Measurements from ENCODE around the gene JAZF1. TPM values are rescaled to one million over a fixed set of nuclear protein-coding genes. Genes with fewer than 3 reads are reported as not detected.

The JAZF1 gene
- total RNA-seq, 1 donor from 2014 or later: 29.4 TPM

GRCh38 chr7:27966219-27966780, 214.3 kb downstream of the JAZF1 start:
- no peaks in the 10 kb centered on the region for H3K27me3 ChIP-seq (ENCODE audit: low read depth)
- no peaks in the 10 kb centered on the region for H3K9me3 ChIP-seq (replicated peaks)
- no peaks in the 10 kb centered on the region for H3K36me3 ChIP-seq
- H3K4me3 ChIP-seq: no peak overlapping the region
- no peak for DNase-seq
- intact Hi-C loops (cut with micrococcal nuclease): no loop called here
- H3K27ac ChIP-seq (replicated peaks): no peak overlapping the region
- H3K4me1 ChIP-seq: peaks cover 18% of the 10 kb centered on the region
- TF ChIP-seq, protein P1, sequence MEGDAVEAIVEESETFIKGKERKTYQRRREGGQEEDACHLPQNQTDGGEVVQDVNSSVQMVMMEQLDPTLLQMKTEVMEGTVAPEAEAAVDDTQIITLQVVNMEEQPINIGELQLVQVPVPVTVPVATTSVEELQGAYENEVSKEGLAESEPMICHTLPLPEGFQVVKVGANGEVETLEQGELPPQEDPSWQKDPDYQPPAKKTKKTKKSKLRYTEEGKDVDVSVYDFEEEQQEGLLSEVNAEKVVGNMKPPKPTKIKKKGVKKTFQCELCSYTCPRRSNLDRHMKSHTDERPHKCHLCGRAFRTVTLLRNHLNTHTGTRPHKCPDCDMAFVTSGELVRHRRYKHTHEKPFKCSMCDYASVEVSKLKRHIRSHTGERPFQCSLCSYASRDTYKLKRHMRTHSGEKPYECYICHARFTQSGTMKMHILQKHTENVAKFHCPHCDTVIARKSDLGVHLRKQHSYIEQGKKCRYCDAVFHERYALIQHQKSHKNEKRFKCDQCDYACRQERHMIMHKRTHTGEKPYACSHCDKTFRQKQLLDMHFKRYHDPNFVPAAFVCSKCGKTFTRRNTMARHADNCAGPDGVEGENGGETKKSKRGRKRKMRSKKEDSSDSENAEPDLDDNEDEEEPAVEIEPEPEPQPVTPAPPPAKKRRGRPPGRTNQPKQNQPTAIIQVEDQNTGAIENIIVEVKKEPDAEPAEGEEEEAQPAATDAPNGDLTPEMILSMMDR (IDR thresholded peaks at IDR 0.05; ENCODE audit: borderline replicate concordance): no peak

DNA sequence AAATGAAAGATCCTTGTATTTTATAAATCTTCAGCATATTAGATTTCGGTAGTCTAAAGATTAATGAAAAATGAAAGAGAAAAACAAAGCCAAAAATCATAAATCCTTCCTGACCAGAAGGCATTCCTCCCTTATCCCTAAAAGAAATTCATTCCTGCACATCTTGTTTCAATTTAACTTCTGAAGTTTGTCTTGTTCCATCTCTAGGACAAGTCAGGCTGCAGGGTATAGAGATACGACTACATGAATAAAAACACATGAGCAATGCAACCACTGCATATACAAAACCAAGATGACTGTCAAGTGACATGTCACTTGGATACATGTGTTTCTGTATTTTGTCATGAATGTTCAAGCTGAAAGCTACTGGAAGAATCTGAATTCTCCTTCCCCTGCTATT, 214.9 kb downstream of the JAZF1 start:
- intact Hi-C loops (cut with micrococcal nuclease): no loop called here
- Histone ChIP-seq H3K4me3 (no peak overlapping the region), H3K27ac (replicated peaks) (no peak overlapping the region), H3K27me3 (ENCODE audit: low read depth) (no peaks in the 10 kb centered on the region), H3K36me3 (no peaks in the 10 kb centered on the region), H3K9me3 (replicated peaks) (no peaks in the 10 kb centered on the region), H3K4me1 (peaks cover 18% of the 10 kb centered on the region)
- TF ChIP-seq, protein P1 (IDR thresholded peaks at IDR 0.05; ENCODE audit: borderline replicate concordance): no peak
- no peak for DNase-seq

DNA sequence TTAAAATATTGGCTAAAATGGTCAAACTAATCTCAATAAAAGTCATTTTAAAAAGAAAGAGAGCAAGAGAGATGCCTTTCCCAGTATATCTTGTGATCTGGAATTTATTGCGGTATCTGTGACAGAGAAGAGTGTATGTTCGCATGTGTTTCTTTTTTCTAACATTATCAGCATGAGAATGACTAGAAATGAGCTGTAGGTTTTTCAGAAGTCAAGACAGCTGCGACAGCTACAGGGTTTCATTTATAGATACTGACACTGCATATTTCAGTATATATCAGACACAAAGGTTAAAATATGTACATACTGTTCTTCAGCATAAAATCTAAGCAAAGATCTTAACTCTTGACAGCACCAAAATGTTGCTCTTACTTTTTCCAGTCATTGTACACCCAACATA, 215.8 kb downstream of the JAZF1 start:
- no peak overlapping the region for H3K27ac ChIP-seq (replicated peaks)
- no peaks in the 10 kb centered on the region for H3K36me3 ChIP-seq
- H3K4me3 ChIP-seq: no peak overlapping the region
- intact Hi-C loops (cut with micrococcal nuclease): no loop called here
- no peaks in the 10 kb centered on the region for H3K27me3 ChIP-seq (ENCODE audit: low read depth)
- TF ChIP-seq, protein P1 (IDR thresholded peaks at IDR 0.05; ENCODE audit: borderline replicate concordance): no peak
- H3K9me3 ChIP-seq (replicated peaks): no peaks in the 10 kb centered on the region
- no peak for DNase-seq
- H3K4me1 ChIP-seq: peaks cover 18% of the 10 kb centered on the region

DNA sequence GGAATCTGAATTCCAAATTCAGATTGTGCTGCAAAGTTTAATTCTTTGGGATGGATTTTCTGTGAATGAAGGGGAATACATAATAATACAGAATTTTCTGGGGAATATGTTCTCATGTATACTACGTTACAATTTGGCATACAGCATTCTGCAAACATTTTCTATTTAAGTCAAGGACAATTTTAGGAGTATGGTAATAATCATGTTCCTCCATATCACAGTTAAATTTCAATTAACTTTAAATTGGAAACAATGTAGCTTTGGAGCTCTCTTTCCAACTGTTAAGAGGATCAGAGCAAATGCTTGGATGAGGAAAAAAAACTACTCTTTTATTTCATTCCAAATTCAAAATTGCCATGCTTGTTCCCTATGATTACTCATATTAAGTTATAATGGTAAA, 217.5 kb downstream of the JAZF1 start:
- no peaks in the 10 kb centered on the region for H3K36me3 ChIP-seq
- peaks cover 18% of the 10 kb centered on the region for H3K4me1 ChIP-seq
- TF ChIP-seq, protein P1 (IDR thresholded peaks at IDR 0.05; ENCODE audit: borderline replicate concordance): no peak
- no peaks in the 10 kb centered on the region for H3K9me3 ChIP-seq (replicated peaks)
- H3K27ac ChIP-seq (replicated peaks): no peak overlapping the region
- H3K4me3 ChIP-seq: no peak overlapping the region
- intact Hi-C loops (cut with micrococcal nuclease): no loop called here
- no peak for DNase-seq
- no peaks in the 10 kb centered on the region for H3K27me3 ChIP-seq (ENCODE audit: low read depth)

GRCh38 chr7:27962273-27962672, 218.3 kb downstream of the JAZF1 start:
- no peak for DNase-seq
- Histone ChIP-seq H3K36me3 (no peaks in the 10 kb centered on the region), H3K9me3 (replicated peaks) (no peaks in the 10 kb centered on the region), H3K27me3 (ENCODE audit: low read depth) (no peaks in the 10 kb centered on the region), H3K27ac (replicated peaks) (no peak overlapping the region), H3K4me3 (no peak overlapping the region), H3K4me1 (peaks cover 18% of the 10 kb centered on the region)
- TF ChIP-seq, protein P1 (IDR thresholded peaks at IDR 0.05; ENCODE audit: borderline replicate concordance): no peak
- intact Hi-C loops (cut with micrococcal nuclease): no loop called here

Measured in left ventricle myocardium inferior (tissue), 1 donor.